Keratinocyte (primary cell): ENCODE data around the gene TMEM263. TPM values are rescaled to one million over a fixed set of nuclear protein-coding genes. Genes with fewer than 3 reads are reported as not detected.
A peak's percentile ranks its signal among the peaks of the same experiment; 100 is the strongest.

ENCODE experiments used
- DNase-seq: peaks from one replicate; pipeline ENCODE4 v3.0.0-alpha.2; 2011; ENCODE audit warnings: low read depth, missing footprints, low spot score
- FAIRE-seq: peaks from 2 replicates; lab custom pipeline; 2011; peaks lifted over from hg19 to GRCh38; lab: Jason Lieb, UNC
- H2AFZ ChIP-seq: 2 replicates; pipeline ENCODE4 v1.6.0; 2012; ENCODE audit warnings: low read length, control low read depth, inconsistent platforms; ENCODE audit not compliant: control insufficient read depth
- H3K27ac ChIP-seq: 2 replicates; pipeline ENCODE4 v1.5.1; 2011; ENCODE audit warnings: low read length; ENCODE audit not compliant: control insufficient read depth, insufficient read depth
- H3K27me3 ChIP-seq: 3 replicates; pipeline ENCODE4 v1.6.0; 2011; ENCODE audit warnings: low read length; ENCODE audit not compliant: control insufficient read depth, insufficient read depth; ENCODE audit errors: extremely low read depth
- H3K36me3 ChIP-seq, 2 experiments: 2 replicates in 1 of 2; 3 replicates in 1 of 2; pipeline ENCODE4 v1.5.1; 2011; ENCODE audit warnings: low read length in 2 of 2, mild to moderate bottlenecking in 1 of 2; ENCODE audit not compliant: control insufficient read depth in 2 of 2, insufficient read depth in 2 of 2; ENCODE audit errors: extremely low read depth in 1 of 2
- H3K4me1 ChIP-seq: 3 replicates; pipeline ENCODE4 v1.5.1; 2011; ENCODE audit warnings: low read length; ENCODE audit not compliant: control insufficient read depth, insufficient read depth; ENCODE audit errors: extremely low read depth
- H3K4me2 ChIP-seq: 3 replicates; pipeline ENCODE4 v1.6.0; 2011; ENCODE audit warnings: low read depth, low read length; ENCODE audit not compliant: control insufficient read depth, insufficient read depth; ENCODE audit errors: extremely low read depth
- H3K4me3 ChIP-seq, 3 experiments: fragments of 200-600 bp in 1 of 3; sonication (generic) in 1 of 3; 2 replicates in 2 of 3; 3 replicates in 1 of 3; pipeline ENCODE4 v1.5.1; 2011 to 2016; ENCODE audit warnings: low read length in 3 of 3, mild to moderate bottlenecking in 3 of 3, control low read depth in 2 of 3, inconsistent platforms in 1 of 3, low read depth in 1 of 3, mixed read lengths in 1 of 3, mixed run types in 1 of 3, moderate library complexity in 1 of 3; ENCODE audit not compliant: control insufficient read depth in 2 of 3, insufficient read depth in 2 of 3; ENCODE audit errors: extremely low read depth in 1 of 3
- H3K79me2 ChIP-seq: 2 replicates; pipeline ENCODE4 v1.6.0; 2012; ENCODE audit warnings: low read length; ENCODE audit not compliant: control insufficient read depth, insufficient read depth
- H3K9ac ChIP-seq: 3 replicates; pipeline ENCODE4 v1.6.0; 2011; ENCODE audit warnings: low read length; ENCODE audit not compliant: control insufficient read depth, insufficient read depth; ENCODE audit errors: extremely low read depth
- H3K9me1 ChIP-seq: 3 replicates; pipeline ENCODE4 v1.6.0; 2011; ENCODE audit warnings: low read length; ENCODE audit not compliant: control insufficient read depth, insufficient read depth; ENCODE audit errors: extremely low read depth
- H3K9me3 ChIP-seq: 2 replicates; pipeline ENCODE4 v1.5.1; 2012; ENCODE audit warnings: low read depth, low read length; ENCODE audit not compliant: control insufficient read depth
- H4K20me1 ChIP-seq: 3 replicates; pipeline ENCODE4 v1.6.0; 2011; ENCODE audit warnings: low read length; ENCODE audit not compliant: control insufficient read depth, insufficient read depth; ENCODE audit errors: extremely low read depth
- EZH2 ChIP-seq: IDR thresholded peaks from one replicate; pipeline ENCODE4 v1.6.1; 2012; ENCODE audit warnings: inconsistent platforms, mild to moderate bottlenecking, low read length, moderate library complexity
- dilution Hi-C: fragments of 300-500 bp; cut with MboI; formaldehyde crosslinking; loops from one replicate; pipeline ENCODE4 v1.7.0; 2020; ENCODE audit warnings: low sequenced_read_pairs; ENCODE audit not compliant: extremely low pct_ligation_motif_present
- polyA plus RNA-seq, 5 experiments: library from polyadenylated mRNA; depleted of rRNA in 3 of 5; stranded (reverse) in 3 of 5; stranded (forward) in 1 of 5; unstranded in 1 of 5; fragments of >200 nt; gene quantifications; 1 replicate in 1 of 5; 2 replicates in 3 of 5; 3 replicates in 1 of 5; pipeline versions ENCODE4 v1.2.1 to v1.2.3, GENCODE V29; 2011 to 2012; ENCODE audit warnings: missing spikeins in 2 of 5, low read depth in 1 of 5, low replicate concordance in 1 of 5
- TF ChIP-seq, protein P1 (sequence below), 3 experiments: IDR thresholded peaks in 1 of 3; conservative IDR thresholded peaks in 1 of 3; optimal IDR thresholded peaks in 1 of 3; 2 replicates in 2 of 3; 3 replicates in 1 of 3; pipeline versions ENCODE3 to v1.5.1; 2011; ENCODE audit warnings: low read length in 3 of 3, mild to moderate bottlenecking in 3 of 3, moderate library complexity in 2 of 3, control low read depth in 1 of 3, inconsistent platforms in 1 of 3; ENCODE audit not compliant: insufficient read depth in 2 of 3; ENCODE audit errors: extremely low read depth in 1 of 3

TMEM263 gene
- polyA plus RNA-seq, 1 donor (not counting 4 experiments of a cell fraction or from before 2014, with no cell fraction given): 22.0 TPM

DNA sequence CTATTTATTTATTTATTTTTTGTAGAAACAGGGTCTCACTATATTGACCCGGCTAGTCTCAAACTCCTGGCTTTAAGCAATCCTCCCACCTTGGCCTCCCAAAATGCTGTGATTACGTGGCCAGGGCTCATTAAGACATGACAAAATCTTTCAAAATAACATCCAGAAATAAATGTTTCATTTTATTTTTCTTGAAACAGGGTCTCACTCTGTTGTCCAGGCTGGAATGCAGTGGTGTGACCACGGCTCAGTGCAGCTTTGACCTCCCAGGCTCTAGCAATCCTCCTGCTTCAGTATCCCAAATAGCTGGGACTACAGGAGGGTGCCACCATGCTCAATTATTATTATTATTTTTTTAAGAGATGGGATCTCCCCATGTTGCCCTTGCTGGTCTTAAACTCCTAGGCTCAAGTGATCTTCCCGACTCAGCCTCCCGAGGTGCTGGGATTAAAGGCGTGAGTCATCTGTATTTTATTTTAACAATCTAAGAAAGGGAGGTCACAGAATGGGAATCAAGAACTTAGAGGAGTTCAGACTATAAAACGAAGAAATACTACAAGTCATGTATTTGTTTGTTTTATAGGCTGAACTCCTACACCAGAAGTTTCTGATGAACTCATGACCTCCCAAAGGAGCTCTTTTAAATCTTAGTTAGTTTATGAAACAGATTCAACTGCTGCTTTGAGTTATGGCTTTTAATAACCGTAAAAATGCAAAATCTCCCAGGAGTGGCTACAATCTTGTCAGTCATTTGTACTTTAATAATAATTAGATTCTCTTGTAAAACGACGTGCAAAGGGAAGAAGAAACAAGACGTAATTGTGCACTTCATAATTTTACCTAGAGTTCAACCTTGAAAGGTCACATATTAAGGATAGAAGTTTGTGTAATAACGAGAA is 2.1 kb upstream of the TMEM263 start:
- H3K9me3 ChIP-seq: peaks cover 2% of the 10 kb centered on the region
- dilution Hi-C loops: no loop called here
- no peaks in the 10 kb centered on the region for H3K27me3 ChIP-seq
- H2AFZ ChIP-seq: no peak overlapping the region
- H3K4me3 ChIP-seq: no peak overlapping the region
- no peaks in the 10 kb centered on the region for H3K36me3 ChIP-seq
- DNase-seq: no peak
- peaks cover 18% of the 10 kb centered on the region for H3K79me2 ChIP-seq
- no peak for FAIRE-seq
- no peak overlapping the region for H3K27ac ChIP-seq
- no peaks in the 10 kb centered on the region for H4K20me1 ChIP-seq
- peak overlapping the region; percentile 76 for H3K4me2 ChIP-seq
- H3K9me1 ChIP-seq: no peaks in the 10 kb centered on the region
- TF ChIP-seq, protein P1, sequence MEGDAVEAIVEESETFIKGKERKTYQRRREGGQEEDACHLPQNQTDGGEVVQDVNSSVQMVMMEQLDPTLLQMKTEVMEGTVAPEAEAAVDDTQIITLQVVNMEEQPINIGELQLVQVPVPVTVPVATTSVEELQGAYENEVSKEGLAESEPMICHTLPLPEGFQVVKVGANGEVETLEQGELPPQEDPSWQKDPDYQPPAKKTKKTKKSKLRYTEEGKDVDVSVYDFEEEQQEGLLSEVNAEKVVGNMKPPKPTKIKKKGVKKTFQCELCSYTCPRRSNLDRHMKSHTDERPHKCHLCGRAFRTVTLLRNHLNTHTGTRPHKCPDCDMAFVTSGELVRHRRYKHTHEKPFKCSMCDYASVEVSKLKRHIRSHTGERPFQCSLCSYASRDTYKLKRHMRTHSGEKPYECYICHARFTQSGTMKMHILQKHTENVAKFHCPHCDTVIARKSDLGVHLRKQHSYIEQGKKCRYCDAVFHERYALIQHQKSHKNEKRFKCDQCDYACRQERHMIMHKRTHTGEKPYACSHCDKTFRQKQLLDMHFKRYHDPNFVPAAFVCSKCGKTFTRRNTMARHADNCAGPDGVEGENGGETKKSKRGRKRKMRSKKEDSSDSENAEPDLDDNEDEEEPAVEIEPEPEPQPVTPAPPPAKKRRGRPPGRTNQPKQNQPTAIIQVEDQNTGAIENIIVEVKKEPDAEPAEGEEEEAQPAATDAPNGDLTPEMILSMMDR (optimal IDR thresholded peaks at IDR 0.05 in 1 of 3, IDR thresholded peaks at IDR 0.05 in 1 of 3, conservative IDR thresholded peaks at IDR 0.05 in 1 of 3; ENCODE audit: extremely low read depth in 1 of 3, insufficient read depth in 2 of 3, low read length in 3 of 3): no peak
- no peak for TF ChIP-seq EZH2
- H3K9ac ChIP-seq: no peak overlapping the region
- H3K4me1 ChIP-seq: peaks cover 22% of the 10 kb centered on the region

DNA sequence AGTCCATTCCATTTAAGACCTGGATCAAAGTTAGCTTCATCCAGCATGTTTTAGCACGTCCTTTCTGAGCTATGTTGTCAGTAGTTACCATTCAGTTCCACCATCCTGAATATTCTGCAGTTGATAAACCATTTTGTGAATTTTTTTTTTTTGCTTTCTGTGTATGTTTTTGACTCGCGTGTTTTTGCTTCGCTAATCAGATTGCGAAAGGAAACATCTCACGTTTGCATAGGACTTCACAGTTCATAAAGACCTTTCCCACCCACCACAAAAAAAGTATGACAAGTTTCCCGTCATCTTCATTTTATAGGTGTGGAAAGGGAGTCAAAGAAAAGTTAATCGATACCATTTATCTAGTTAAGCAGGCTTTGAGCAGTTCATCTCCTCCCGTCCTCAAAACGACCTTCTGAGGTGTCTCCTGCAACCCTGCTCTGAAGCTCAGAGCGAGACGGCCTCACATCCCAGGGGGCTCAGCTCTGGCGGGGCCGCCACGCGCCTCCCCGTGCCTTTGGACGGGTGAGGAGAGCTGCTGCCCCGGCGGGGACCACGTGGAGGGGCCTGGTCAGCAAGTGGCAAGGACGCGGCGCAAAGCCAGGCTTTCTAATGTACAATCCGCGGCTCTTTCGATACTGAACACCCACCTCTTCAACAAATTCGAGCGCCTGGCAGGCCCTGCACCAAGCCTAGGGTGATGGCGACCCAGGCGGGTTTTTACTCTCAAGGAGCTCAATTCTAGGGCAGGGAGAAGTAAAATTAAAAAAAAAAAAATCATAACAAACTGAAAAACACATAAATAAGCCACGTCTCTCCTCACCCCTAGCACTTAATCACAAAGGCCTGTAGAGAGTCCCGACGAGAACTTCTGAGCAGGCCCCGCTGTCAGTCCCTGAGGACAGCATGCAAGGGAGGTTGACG is 988 bp upstream of the TMEM263 start:
- dilution Hi-C loops: no loop called here
- Histone ChIP-seq H3K4me3 (peak overlapping the region; percentile 84 to 92 (median 89)), H3K27me3 (no peaks in the 10 kb centered on the region), H3K27ac (peak overlapping the region; percentile 56), H3K4me1 (peaks cover 26% of the 10 kb centered on the region), H3K9ac (peak overlapping the region; percentile 81), H4K20me1 (no peaks in the 10 kb centered on the region), H3K36me3 (no peaks in the 10 kb centered on the region), H2AFZ (peak overlapping the region; percentile 85), H3K79me2 (peaks cover 28% of the 10 kb centered on the region), H3K9me1 (no peaks in the 10 kb centered on the region), H3K9me3 (no peaks in the 10 kb centered on the region), H3K4me2 (peak overlapping the region; percentile 76)
- FAIRE-seq: peak; percentile 71
- no peak for DNase-seq
- TF ChIP-seq, protein P1 (optimal IDR thresholded peaks at IDR 0.05 in 1 of 3, IDR thresholded peaks at IDR 0.05 in 1 of 3, conservative IDR thresholded peaks at IDR 0.05 in 1 of 3; ENCODE audit: extremely low read depth in 1 of 3, insufficient read depth in 2 of 3, low read length in 3 of 3): no peak
- TF ChIP-seq EZH2: no peak
